GM21381 (cell line): ENCODE results near the gene KCNQ1OT1.

Experiments used
- ATAC-seq: cut with Tn5 transposase; IDR thresholded peaks from one replicate; pipeline ENCODE4 v1.9.1; 2021; ENCODE audit warnings: mild to moderate bottlenecking, moderate library complexity; ENCODE audit not compliant: unreplicated experiment

KCNQ1OT1 gene

GRCh38 chr11:2737866-2738265 is 38.1 kb upstream of the KCNQ1OT1 start:
- no peak for ATAC-seq

GRCh38 chr11:2737226-2737590 is 37.4 kb upstream of the KCNQ1OT1 start:
- ATAC-seq, result no peak

- no peak for ATAC-seq
Observed at GRCh38 chr11:2736577-2737225, 36.9 kb upstream of the KCNQ1OT1 start.

- ATAC-seq, result no peak
Observed at GRCh38 chr11:2735053-2735589, 35.3 kb upstream of the KCNQ1OT1 start.

- ATAC-seq, result no peak
Observed at GRCh38 chr11:2734181-2735052, 34.6 kb upstream of the KCNQ1OT1 start.

GRCh38 chr11:2732940-2733628 is 33.3 kb upstream of the KCNQ1OT1 start:
- no peak for ATAC-seq

GRCh38 chr11:2732261-2732939 is 32.6 kb upstream of the KCNQ1OT1 start:
- no peak for ATAC-seq

GRCh38 chr11:2731130-2732125 is 31.6 kb upstream of the KCNQ1OT1 start:
- no peak for ATAC-seq

GRCh38 chr11:2730272-2731129 is 30.7 kb upstream of the KCNQ1OT1 start:
- no peak for ATAC-seq

- ATAC-seq, result no peak
Observed at GRCh38 chr11:2729841-2730240, 30.0 kb upstream of the KCNQ1OT1 start.

- no peak for ATAC-seq
Observed at GRCh38 chr11:2728663-2729332, 29.0 kb upstream of the KCNQ1OT1 start.

- ATAC-seq, result no peak
Observed at GRCh38 chr11:2728128-2728662, 28.4 kb upstream of the KCNQ1OT1 start.

GRCh38 chr11:2726964-2727363 is 27.2 kb upstream of the KCNQ1OT1 start:
- no peak for ATAC-seq

- ATAC-seq, result no peak
Observed at GRCh38 chr11:2725368-2726300, 25.8 kb upstream of the KCNQ1OT1 start.

- ATAC-seq, result no peak
Observed at GRCh38 chr11:2724653-2725367, 25.0 kb upstream of the KCNQ1OT1 start.

- ATAC-seq, result no peak
Observed at GRCh38 chr11:2724104-2724503, 24.3 kb upstream of the KCNQ1OT1 start.
